ENCODE results near the gene RPLP1.
"Not testable (repeated sequence)": the region's sequence is repeated elsewhere in the genome, so short reads cannot be mapped to it uniquely, and the experiment has no call there.

RPLP1 gene

GRCh38 chr15:69443032-69443611 lies 9.5 kb upstream of the RPLP1 start:
- DNase-seq = peak; percentile 34

DNA sequence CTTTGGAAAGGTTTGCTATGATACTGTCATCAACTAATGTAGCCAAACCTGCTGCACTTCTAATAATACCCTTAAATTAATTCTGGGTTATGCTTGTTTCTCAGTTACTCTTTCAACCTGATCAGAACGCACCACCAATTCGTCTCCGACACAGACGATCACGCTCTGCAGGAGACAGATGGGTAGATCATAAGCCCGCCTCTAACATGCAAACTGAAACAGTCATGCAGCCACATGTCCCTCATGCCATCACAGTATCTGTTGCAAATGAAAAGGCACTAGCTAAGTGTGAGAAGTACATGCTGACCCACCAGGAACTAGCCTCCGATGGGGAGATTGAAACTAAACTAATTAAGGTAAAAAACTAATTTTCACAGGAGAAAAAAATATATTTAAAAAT lies 7.9 kb upstream of the RPLP1 start:
- no peak for DNase-seq

- DNase-seq = no peak
These were observed 5.7 kb upstream of the RPLP1 start for GRCh38 chr15:69446953-69447352.

DNA sequence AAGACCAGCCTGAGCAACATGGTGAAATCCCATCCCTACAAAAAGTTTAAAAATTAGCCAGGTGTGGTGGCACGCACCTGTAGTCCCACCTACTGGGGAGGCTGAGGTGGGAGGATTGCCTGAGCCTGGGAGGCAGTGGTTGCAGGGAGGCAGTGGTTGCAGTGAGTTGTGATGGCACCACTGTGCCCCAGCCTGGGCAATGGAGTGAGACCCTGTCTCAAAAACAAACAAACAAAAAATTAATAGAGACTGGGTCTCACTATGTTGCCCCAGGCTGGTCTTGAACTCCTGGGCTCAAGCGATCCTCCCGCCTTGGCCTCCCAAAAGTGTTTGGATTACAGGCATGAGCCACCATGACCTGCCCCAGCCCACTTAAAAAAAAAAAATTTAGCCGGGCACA lies 2.4 kb upstream of the RPLP1 start:
- not testable (repeated sequence) for DNase-seq

- DNase-seq = no peak
These were observed 1.5 kb upstream of the RPLP1 start for GRCh38 chr15:69450968-69451695.

DNA sequence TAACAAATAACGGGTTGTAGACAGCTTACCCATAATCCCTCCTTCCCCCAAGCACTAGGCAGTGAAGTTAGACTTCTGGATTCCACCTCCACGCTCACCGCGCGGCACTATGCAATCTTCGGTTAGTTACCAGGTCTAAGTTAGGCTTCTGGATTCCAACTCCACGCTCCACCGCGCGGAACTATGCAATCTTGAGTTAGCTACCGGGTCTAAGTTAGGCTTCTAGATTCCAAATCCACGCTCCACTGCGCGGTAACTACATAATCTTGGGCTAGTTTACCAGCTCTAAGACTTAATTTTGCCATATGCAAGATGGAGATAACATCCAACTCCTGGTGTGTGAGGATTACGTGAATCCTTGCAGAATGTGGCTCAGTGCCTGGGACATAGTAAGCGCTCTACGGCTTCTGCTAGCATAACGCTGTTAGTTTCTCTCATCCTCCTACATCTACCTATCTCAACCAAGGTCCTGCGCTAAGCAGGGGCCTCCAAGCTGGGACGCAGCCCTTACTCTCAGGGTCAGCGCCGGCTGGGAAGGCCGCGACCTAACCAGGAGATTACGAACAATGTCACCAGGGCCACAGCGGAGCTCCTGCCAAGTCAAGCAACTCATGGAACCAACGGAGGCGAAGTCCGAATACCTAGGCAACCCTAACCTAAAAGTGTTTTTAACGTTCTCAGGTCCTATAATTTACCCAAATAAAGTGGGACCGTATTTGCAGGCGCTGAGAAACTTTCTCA lies 497 bp upstream of the RPLP1 start:
- no peak for DNase-seq

DNA sequence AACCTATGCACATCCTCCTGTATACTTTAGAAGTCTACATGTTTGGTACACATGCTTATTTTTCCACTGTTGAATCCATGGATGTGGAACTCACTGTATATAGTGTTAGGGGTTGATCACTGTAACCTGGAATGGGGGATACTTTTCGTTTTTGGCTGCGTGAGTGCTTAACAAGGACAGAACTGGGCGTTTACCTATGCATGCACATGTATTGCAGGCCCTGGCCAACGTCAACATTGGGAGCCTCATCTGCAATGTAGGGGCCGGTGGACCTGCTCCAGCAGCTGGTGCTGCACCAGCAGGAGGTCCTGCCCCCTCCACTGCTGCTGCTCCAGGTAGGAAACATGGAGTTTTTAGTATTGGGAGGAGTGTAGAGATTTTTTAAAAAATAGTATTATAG lies 2.3 kb downstream of the RPLP1 start:
- no peak for DNase-seq

DNA sequence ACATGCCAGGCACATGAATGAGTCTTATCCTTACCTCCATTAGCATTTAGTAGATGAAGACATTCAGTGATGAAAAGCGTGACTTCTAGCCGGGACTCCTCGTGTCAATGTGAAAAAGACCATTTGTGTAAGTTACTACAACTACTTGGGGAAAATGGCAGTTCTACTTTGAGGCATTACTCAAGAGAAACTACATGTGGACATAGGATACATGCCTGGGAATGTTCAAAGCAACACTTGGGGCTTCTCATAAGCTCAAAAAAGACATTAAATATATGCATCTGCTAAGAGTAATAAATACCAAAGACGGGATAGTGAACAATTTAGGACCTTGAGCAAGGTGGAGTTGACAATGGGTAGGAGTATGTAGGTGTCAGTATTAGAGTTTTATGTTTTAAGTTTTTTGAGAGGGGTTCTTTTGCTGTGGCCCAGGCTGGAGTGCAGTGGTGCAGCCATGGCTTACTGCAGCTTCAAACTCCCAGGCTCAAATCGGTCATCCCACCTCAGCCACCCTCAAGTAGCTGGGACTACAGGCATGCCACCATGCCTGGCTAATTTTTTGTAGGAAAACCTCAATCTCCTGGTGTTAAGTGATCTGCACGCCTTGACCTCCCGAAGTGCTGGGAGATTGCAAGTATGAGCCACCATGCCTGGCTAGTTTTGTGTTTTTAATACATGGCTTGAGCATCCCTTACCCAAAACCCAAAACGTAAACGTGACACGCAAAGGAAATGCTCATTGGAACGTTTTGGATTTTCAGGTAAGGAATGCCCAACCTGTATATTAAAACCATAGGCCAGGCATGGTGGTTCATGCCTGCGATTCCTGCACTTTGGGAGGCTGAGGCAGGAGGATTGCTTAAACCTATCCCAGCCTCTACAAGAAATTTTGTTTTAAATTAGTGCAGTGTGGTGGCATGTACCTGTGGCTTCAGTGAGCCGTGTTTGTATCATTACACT lies 3.9 kb downstream of the RPLP1 start:
- no peak for DNase-seq

DNA sequence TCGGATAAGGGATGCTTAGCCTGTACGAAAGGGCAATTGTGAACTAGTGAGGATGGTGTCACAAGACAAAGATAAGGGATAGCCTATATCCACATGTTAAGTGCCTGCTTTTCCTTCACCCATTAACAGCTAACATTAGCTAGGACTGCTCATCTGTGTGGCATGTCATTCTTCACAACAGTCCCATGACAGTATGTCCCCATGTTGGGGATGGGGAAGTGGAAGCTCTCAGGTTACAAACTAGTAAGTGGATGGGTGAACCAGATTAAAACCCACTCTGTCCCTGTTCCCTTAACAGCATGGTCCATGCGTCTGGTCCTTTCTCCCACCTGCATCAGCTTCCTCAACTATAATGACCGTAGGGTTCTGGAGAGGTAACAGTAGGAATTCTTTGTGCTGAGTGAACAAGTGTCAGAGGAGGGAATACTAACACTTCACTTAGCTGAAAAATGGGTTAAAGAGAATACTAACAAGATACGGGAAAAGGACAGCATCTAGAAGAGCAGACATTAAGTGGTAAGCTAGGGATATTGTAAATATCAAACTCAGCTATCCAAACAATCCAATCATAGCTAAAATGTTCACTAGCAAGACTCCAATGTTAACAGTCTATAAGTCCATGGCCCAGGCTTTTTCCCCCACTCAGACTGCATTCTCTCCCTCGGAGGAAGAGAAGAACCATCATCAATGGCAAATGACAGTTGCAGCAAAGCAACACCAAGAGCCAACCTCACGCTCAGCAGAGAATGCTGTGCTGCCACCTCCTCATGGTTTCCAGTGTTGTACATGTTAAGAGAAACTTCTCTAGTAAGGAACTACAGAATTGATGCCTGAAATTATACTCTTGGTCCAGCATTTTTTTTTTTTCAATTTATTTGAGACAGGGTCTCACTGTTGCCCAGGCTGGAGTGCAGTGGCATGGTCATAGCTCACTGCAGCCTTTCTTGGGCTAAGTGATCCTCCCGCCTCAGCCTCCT lies 5.0 kb downstream of the RPLP1 start:
- DNase-seq = no peak

DNA sequence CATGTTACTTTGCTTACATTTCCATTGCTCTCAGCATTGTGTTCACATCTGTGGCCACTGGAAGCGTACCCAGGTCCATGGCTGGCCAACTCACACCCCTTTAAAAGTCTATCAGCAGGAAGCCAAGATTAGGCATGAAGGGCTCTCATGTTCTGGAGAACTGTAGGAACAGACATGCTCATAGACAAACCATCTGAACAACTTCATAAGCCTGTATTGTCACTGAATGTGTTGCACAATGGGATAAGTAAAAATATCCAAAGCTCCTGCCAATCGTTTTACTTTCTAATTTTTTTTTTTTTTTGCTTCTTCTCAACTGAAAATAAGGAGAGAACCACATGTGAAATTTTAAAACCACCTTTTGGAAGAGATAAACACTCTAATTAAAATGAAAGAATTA lies 6.4 kb downstream of the RPLP1 start:
- DNase-seq = no peak

GRCh38 chr15:69460481-69460880 lies 7.9 kb downstream of the RPLP1 start:
- DNase-seq = no peak

DNA sequence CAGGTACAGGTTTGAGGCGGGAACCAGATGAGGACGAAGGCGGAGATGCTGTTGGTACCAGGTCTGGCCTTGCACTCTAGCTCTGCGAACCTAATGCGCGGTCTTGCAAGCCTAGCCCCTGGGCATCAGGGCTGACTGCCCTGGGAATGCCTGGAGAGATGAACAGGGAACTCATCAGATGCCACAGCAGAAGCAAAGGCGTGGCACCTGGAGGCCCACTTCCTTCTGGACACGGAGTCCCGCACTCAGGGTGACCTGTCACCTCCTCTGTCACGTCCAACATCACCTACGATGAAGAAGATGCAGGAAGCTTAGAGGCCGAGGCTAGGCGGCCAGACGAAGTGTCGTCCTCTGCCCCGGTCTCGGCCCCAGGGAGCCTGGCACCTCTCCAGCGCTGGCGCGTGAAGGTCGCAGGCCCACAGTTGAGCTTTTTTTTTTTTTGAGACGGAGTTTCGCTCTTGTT lies 9.4 kb downstream of the RPLP1 start:
- DNase-seq = peak; percentile 29

DNA sequence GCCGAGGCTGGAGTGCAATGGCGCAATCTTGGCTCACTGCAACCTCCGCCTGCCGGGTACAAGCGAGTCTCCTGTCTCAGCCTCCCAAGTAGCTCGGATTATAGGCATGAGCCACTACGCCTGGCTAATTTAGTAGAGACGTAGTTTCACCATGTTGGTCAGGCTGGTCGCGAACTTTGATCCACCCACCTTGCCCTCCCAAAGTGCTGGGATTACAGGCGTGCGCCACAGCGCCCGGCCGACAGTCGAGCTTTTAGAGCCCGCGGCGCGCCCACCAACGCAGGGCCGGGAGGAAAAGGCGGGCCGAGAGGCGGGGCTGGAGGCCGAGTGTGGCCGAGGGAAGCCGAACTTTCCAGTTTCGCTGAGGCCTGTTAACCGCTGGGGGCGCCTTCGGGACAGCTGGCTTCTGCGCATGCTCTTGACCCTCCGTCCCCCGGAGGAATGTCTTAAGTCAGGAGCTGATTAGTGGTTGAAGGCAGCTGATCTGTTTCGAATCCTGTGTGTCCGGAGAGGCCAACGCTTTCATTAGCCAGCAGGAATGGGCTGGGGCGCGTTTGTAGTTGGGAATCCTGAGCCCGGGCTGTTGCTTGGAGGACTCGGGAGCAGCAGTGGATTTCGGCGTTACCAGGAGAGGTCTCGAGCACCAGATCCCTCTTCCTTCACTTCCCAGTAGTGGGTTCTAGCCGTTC lies 10.0 kb downstream of the RPLP1 start:
- DNase-seq = peak; percentile 99

GRCh38 chr15:69463182-69463756 lies 10.7 kb downstream of the RPLP1 start:
- no peak for DNase-seq

GRCh38 chr15:69465253-69465652 lies 12.6 kb downstream of the RPLP1 start:
- DNase-seq = no peak

DNA sequence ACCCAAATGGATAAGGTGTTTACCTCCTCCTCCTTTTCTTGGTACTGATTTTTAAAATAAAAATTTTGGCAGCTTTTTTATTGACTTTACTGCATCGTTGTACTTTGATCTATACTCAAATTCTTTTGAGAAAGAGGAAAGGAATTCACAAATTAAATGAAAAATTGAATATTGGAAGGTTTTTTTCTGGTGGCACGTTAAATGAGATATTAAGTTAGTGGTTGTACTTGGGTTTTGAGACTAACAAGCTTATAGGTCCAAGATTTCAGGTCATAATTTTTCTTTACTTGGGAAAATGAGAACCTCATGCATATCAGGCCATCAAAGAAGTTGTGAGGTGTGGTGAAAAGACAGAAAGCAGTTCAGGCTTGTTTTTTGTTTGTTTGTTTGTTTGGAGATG lies 14.1 kb downstream of the RPLP1 start:
- no peak for DNase-seq

DNA sequence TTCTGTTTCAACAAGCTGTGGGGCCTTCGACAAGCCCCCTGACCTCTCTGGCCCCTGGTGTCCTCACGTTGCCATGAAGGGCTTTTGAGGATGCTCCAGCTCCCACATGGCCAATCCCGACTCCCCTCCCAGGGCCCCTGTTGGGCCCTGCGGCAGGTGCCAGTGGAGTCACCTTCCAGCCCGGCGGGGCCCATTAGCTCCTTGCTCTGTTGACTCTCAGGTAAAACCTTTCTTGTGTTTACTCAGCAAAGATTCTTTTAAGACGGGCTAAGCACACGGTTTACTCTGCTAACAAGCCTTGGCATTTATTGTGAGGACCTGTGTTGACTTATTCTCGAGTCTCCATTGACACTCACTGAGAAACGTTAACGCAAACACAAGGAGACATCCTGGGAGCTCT lies 15.0 kb downstream of the RPLP1 start:
- DNase-seq = no peak

GRCh38 chr15:69468241-69469121 lies 15.9 kb downstream of the RPLP1 start:
- no peak for DNase-seq

DNA sequence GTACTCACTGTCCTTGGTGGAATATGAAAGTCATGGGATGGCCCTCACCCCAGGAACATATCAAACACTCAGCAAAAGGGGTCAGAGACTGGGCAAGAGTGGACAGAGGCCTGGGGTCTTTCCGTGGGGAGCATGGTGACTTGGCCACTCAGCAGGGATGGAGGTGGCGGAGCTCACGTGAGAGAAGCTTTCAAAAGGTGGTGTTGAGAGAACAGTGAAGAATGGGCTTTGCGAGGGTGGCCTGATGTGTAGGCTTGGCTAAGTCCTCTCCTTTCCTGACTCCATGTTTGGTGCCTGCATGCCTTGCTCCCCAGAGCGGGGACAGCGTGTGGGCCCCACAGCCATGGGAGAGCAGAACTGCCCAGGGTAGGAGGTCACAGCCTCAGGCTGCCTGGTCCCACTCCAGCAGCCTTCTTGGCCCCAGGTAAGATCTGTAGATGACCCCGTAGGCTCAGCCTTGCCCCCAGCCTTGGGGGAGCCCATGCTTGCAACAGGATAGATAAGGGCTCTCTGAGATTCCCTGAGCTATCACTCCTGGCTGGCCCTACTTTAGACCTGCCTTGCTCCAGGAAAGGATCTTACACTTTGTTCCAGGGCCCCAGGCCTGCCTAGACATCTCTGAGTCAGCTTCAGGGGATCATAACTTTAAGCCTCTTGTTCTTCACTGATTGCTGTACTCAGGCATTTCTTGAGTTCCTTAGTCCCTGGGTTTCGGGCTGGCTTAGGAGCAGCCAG lies 17.0 kb downstream of the RPLP1 start:
- DNase-seq = no peak

All from suppressor macrophage treated with lipopolysaccharide for 4 hours (primary cell).